IPS-18c (cell line): ENCODE measurements around the gene TELO2.

ENCODE experiments used
- H3K4me3 ChIP-seq: 2 replicates; pipeline ENCODE4 v1.7.0; 2013; ENCODE audit warnings: low read depth, mild to moderate bottlenecking, low read length, moderate library complexity; ENCODE audit not compliant: insufficient read depth
- H3K9me3 ChIP-seq: one replicate; pipeline ENCODE4 v1.6.1; 2013; ENCODE audit warnings: mild to moderate bottlenecking, low read length, moderate library complexity; ENCODE audit not compliant: control insufficient read depth, insufficient read depth

TELO2 gene

GRCh38 chr16:1524366-1524765 is 31.2 kb downstream of the TELO2 start:
- Histone ChIP-seq H3K9me3 (no peaks in the 10 kb centered on the region), H3K4me3 (no peak overlapping the region)

GRCh38 chr16:1525871-1526607 is 32.9 kb downstream of the TELO2 start:
- no peaks in the 10 kb centered on the region for H3K9me3 ChIP-seq

GRCh38 chr16:1526608-1527555 is 33.7 kb downstream of the TELO2 start:
- Histone ChIP-seq H3K4me3 (no peak overlapping the region), H3K9me3 (no peaks in the 10 kb centered on the region)

More at GRCh38 chr16:1525871-1526607, 32.9 kb downstream of the TELO2 start:
- no peak overlapping the region for H3K4me3 ChIP-seq

- H3K4me3 ChIP-seq: no peak overlapping the region
- H3K9me3 ChIP-seq: no peaks in the 10 kb centered on the region
These were observed 35.0 kb downstream of the TELO2 start for GRCh38 chr16:1527836-1528811.

- H3K9me3 ChIP-seq: no peaks in the 10 kb centered on the region
These were observed 35.9 kb downstream of the TELO2 start for GRCh38 chr16:1528921-1529537.

GRCh38 chr16:1530349-1530882 is 37.3 kb downstream of the TELO2 start:
- Histone ChIP-seq H3K4me3 (no peak overlapping the region), H3K9me3 (no peaks in the 10 kb centered on the region)

More at GRCh38 chr16:1528921-1529537, 35.9 kb downstream of the TELO2 start:
- H3K4me3 ChIP-seq: no peak overlapping the region

GRCh38 chr16:1530883-1531637 is 37.9 kb downstream of the TELO2 start:
- H3K9me3 ChIP-seq: no peaks in the 10 kb centered on the region
- no peak overlapping the region for H3K4me3 ChIP-seq

- H3K9me3 ChIP-seq: no peaks in the 10 kb centered on the region
These were observed 38.4 kb downstream of the TELO2 start for GRCh38 chr16:1531638-1531910.

GRCh38 chr16:1532081-1532760 is 39.1 kb downstream of the TELO2 start:
- H3K4me3 ChIP-seq: no peak overlapping the region
- H3K9me3 ChIP-seq: no peaks in the 10 kb centered on the region

More at GRCh38 chr16:1531638-1531910, 38.4 kb downstream of the TELO2 start:
- H3K4me3 ChIP-seq: no peak overlapping the region

GRCh38 chr16:1532771-1533170 is 39.6 kb downstream of the TELO2 start:
- Histone ChIP-seq H3K9me3 (no peaks in the 10 kb centered on the region), H3K4me3 (no peak overlapping the region)

- no peak within 1 kb of the TSS for H3K4me3 ChIP-seq
These were observed 40.3 kb downstream of the TELO2 start, which contains the start of gene TMEM204 for GRCh38 chr16:1533443-1533951. Gene TMEM204, plus strand, starts transcription at chr16:1533666. Its CDS starts 610 bp downstream, at chr16:1534276.

GRCh38 chr16:1534021-1535020 is 41.2 kb downstream of the TELO2 start:
- H3K9me3 ChIP-seq: no peaks in the 10 kb centered on the region
- H3K4me3 ChIP-seq: no peak overlapping the region

More at GRCh38 chr16:1533443-1533951, 40.3 kb downstream of the TELO2 start, which contains the start of gene TMEM204:
- no peaks in the 10 kb centered on the region for H3K9me3 ChIP-seq

GRCh38 chr16:1535391-1536291 is 42.5 kb downstream of the TELO2 start:
- H3K9me3 ChIP-seq: no peaks in the 10 kb centered on the region
- no peak overlapping the region for H3K4me3 ChIP-seq
